Esophagus squamous epithelium (tissue), 5 donors: ENCODE measurements around the gene CALML5. TPM values are rescaled to one million over a fixed set of nuclear protein-coding genes. Genes with fewer than 3 reads are reported as not detected.

Experiments used
- DNase-seq: peaks from one replicate; lab custom pipeline; 2025; lab: John Stamatoyannopoulos, UW
- H3K27ac ChIP-seq, 4 donors: fragments of 200-600 bp; sonication (generic); one replicate each; pipeline ENCODE4 v1.5.1; 2016 to 2019; ENCODE audit warnings: mild to moderate bottlenecking in 1 of 4
- H3K27me3 ChIP-seq, 4 donors: fragments of 200-600 bp; sonication (generic); 1 replicate in 3 of 4; 2 replicates in 1 of 4; pipeline versions ENCODE4 v1.5.1 to v1.6.0; 2017 to 2021; ENCODE audit warnings: antibody characterized with exemption in 1 of 4
- H3K36me3 ChIP-seq, 3 donors: fragments of 200-600 bp; sonication (generic); one replicate each; pipeline ENCODE4 v1.5.1; 2016 to 2019
- H3K4me1 ChIP-seq, 3 donors: fragments of 200-600 bp; sonication (generic); one replicate each; pipeline ENCODE4 v1.5.1; 2017 to 2019
- H3K4me3 ChIP-seq, 4 donors: fragments of 200-600 bp; sonication (generic); 1 replicate in 3 of 4; 2 replicates in 1 of 4; pipeline ENCODE4 v1.5.1; 2016 to 2019; ENCODE audit warnings: mild to moderate bottlenecking in 2 of 4, moderate library complexity in 1 of 4
- H3K9me3 ChIP-seq, 3 donors: fragments of 200-600 bp; sonication (generic); one replicate each; pipeline ENCODE4 v1.5.1; 2016 to 2019
- POLR2A ChIP-seq, 4 donors: fragments of 450-650 bp; IDR thresholded peaks; one replicate each; pipeline ENCODE4 v1.6.1; 2017; ENCODE audit warnings: antibody characterized with exemption in 4 of 4, mild to moderate bottlenecking in 4 of 4, moderate library complexity in 3 of 4
- WGBS, 2 donors: methylation state at CpG; one replicate each; pipeline ENCODE4 v1.1.5; 2018; 5-methylcytosine and 5-hydroxymethylcytosine counted together
- intact Hi-C: fragments of 100-400 bp; cut with DNase I; formaldehyde crosslinking; loops from one replicate; pipeline ENCODE4 v1.15.0; 2022
- total RNA-seq, 4 donors: library from RNA; depleted of rRNA; stranded (reverse); fragments of >200 nt; gene quantifications; one replicate each; pipeline ENCODE4 v1.1.0, GENCODE V29; 2016
- TF ChIP-seq, protein P1 (sequence below), 6 experiments: fragments of 450-650 bp in 4 of 6; fragments of 200-600 bp in 2 of 6; sonication (generic) in 2 of 6; IDR thresholded peaks; one replicate each; pipeline ENCODE4 v1.5.1; 2016 to 2019; ENCODE audit warnings: antibody characterized with exemption in 6 of 6, mild to moderate bottlenecking in 4 of 6, moderate library complexity in 4 of 6
- donor health status: DM: yes; HTN: yes; CAD: no.

Gene CALML5
- total RNA-seq, 4 donors from 2014 or later, result 14.5 to 148 (median 22.6) TPM

DNA sequence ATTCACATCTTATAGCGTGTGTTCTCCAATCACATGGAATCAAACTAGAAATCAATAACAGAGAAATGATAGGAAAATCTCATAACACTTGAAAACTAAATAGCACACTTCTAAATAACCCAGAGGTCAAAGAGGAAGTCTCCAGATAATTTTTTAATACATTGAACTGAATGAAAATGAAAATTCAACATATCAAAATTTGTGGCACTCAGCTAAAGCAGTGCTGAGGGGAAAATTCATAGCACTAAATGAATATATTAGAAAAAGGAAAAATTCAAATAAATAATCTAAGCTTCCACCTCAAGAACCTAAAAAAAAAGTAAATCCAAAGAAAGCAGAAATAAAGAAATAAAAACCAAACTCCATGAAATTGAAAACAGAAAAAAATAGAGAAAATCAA, 42.7 kb upstream of the CALML5 start:
- no peak for DNase-seq
- no peaks in the 10 kb centered on the region for H3K9me3 ChIP-seq
- H3K27ac ChIP-seq, result no peak overlapping the region
- no peak for TF ChIP-seq POLR2A (IDR thresholded peaks at IDR 0.05)
- TF ChIP-seq, protein P1, sequence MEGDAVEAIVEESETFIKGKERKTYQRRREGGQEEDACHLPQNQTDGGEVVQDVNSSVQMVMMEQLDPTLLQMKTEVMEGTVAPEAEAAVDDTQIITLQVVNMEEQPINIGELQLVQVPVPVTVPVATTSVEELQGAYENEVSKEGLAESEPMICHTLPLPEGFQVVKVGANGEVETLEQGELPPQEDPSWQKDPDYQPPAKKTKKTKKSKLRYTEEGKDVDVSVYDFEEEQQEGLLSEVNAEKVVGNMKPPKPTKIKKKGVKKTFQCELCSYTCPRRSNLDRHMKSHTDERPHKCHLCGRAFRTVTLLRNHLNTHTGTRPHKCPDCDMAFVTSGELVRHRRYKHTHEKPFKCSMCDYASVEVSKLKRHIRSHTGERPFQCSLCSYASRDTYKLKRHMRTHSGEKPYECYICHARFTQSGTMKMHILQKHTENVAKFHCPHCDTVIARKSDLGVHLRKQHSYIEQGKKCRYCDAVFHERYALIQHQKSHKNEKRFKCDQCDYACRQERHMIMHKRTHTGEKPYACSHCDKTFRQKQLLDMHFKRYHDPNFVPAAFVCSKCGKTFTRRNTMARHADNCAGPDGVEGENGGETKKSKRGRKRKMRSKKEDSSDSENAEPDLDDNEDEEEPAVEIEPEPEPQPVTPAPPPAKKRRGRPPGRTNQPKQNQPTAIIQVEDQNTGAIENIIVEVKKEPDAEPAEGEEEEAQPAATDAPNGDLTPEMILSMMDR (IDR thresholded peaks at IDR 0.05), result no peak
- H3K4me3 ChIP-seq, result no peak overlapping the region
- peaks cover 26 to 57% (median 40%) of the 10 kb centered on the region in 3 donors for H3K4me1 ChIP-seq
- 91 to 97% methylated on average over 1 of the region's 1 CpG for WGBS, 2 donors
- H3K27me3 ChIP-seq, result no peaks in the 10 kb centered on the region
- H3K36me3 ChIP-seq, result no peaks in the 10 kb centered on the region
- intact Hi-C loops, result no loop called here

DNA sequence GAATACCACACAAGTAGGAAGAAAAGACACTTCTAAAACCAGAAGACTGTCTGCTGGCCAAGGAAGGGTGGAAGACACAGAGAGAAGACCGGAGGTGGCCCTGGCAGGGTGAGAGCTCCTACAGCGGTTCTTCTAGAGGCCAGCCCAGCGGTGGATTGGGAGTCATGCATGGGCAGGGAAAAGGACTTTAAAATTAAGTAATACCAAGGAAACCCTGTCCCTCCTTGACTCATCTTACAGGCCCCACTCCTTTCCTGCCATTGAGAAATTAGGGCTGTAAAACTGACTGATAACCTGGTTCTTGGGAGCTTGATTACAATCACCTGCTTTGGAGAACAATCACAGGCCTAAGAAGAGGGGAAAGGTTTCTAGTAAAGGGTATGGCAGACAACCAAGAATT, 41.5 kb upstream of the CALML5 start:
- intact Hi-C loops, result no loop called here
- Histone ChIP-seq H3K4me1 (peaks cover 16 to 45% (median 29%) of the 10 kb centered on the region in 3 donors), H3K9me3 (no peaks in the 10 kb centered on the region), H3K27me3 (no peaks in the 10 kb centered on the region), H3K27ac (no peak overlapping the region), H3K36me3 (no peaks in the 10 kb centered on the region), H3K4me3 (no peak overlapping the region)
- TF ChIP-seq POLR2A (IDR thresholded peaks at IDR 0.05), result no peak
- TF ChIP-seq, protein P1 (IDR thresholded peaks at IDR 0.05), result no peak
- no peak for DNase-seq
- WGBS, 2 donors, result 93% methylated on average over 3 of the region's 3 CpGs

DNA sequence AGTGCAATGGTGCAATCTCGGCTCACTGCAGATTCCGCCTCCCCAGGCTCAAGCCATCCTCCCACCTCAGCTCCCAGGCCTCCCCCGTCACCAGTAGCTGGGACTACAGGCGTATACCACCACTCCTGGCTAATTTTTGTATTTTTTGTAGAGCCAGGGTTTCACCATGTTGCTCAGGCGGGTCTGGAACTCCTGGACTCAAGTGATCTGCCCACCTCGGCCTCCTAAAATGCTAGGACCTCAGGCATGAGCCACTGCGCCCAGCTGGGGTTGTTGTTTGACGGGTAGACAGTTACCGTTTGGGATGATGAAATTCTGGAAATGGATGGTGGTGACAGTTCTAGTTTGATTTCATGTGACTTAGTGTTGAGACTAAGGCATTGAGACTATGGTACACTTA, 40.7 kb upstream of the CALML5 start:
- intact Hi-C loops, result no loop called here
- H3K4me1 ChIP-seq, result peaks cover 8 to 39% (median 22%) of the 10 kb centered on the region in 3 donors
- H3K27me3 ChIP-seq, result no peaks in the 10 kb centered on the region
- no peak for DNase-seq
- no peaks in the 10 kb centered on the region for H3K9me3 ChIP-seq
- TF ChIP-seq, protein P1 (IDR thresholded peaks at IDR 0.05), result no peak
- TF ChIP-seq POLR2A (IDR thresholded peaks at IDR 0.05), result no peak
- WGBS, 2 donors, result 93 to 98% methylated on average over 6 of the region's 9 CpGs
- H3K4me3 ChIP-seq, result no peak overlapping the region
- H3K27ac ChIP-seq, result no peak overlapping the region
- H3K36me3 ChIP-seq, result no peaks in the 10 kb centered on the region

DNA sequence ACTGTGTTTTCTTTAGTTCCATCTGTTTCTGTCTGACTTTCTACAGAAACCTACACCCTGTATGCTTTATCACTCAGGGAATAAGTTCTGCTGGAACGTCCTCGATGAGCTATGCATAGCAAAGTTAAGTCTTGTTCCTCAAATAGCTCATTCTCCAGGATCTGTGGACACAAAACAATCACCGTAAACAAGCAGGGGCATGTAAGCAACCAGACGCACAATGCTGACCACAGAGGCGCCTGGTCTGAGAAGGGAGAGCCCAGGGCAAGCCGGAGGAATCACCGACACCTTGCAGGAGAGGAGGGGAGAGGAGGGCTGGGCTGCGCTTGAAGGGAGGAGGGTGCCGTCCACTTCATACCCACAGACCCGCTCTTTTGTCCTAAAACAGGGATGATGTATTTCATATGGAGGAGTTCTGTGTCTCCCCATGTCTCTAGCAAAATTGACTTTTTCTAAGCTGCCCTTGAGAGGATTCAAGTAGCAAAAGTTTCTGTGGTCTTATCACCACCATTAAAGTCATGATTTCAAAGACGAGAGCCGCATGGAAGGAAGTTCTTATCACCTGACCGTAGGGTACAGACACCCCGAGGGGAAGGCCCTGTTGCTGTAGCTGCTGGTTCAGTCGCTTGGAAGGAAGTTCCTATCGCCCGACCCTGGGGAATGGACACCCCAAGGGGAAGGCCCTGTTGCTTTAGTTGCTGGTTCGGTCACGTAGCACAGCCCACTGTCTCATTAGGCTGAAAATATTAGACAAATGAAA, 39.7 kb upstream of the CALML5 start:
- WGBS, 2 donors, result 50 to 58% methylated on average over 7 to 19 of the region's 19 CpGs
- H3K4me1 ChIP-seq, result peaks cover 3 to 39% (median 26%) of the 10 kb centered on the region in 3 donors
- no peak for DNase-seq
- H3K36me3 ChIP-seq, result no peaks in the 10 kb centered on the region
- H3K27me3 ChIP-seq, result no peaks in the 10 kb centered on the region
- TF ChIP-seq, protein P1 (IDR thresholded peaks at IDR 0.05), result no peak
- no peak for TF ChIP-seq POLR2A (IDR thresholded peaks at IDR 0.05)
- intact Hi-C loops, result no loop called here
- no peaks in the 10 kb centered on the region for H3K9me3 ChIP-seq
- H3K27ac ChIP-seq, result peak overlapping the region; percentile 7 to 72 (median 35)
- no peak overlapping the region for H3K4me3 ChIP-seq

DNA sequence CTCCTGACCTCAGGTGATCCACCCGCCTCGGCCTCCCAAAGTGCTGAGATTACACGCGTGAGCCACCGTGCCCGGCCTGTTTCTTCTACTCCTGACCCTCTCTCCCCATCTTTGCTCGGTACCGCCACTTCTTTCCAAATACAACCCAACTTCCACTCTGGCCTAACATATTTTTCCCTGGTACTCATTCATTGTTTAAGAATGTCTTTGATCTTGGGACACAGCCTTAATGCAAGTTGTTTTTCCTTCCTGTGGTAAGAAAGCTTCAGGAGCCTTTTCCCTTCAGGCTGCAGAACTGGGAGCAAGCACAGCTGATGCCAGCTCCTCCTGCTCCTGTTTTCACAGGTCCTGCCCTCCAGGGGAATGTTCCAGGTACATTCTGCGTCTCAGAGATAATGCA, 39.1 kb upstream of the CALML5 start:
- Histone ChIP-seq H3K4me1 (peaks cover 3 to 40% (median 26%) of the 10 kb centered on the region in 3 donors), H3K27me3 (no peaks in the 10 kb centered on the region), H3K9me3 (no peaks in the 10 kb centered on the region), H3K4me3 (no peak overlapping the region), H3K36me3 (no peaks in the 10 kb centered on the region), H3K27ac (peak overlapping the region; percentile 7 to 72 (median 35))
- no peak for DNase-seq
- TF ChIP-seq, protein P1 (IDR thresholded peaks at IDR 0.05), result no peak
- TF ChIP-seq POLR2A (IDR thresholded peaks at IDR 0.05), result no peak
- 38 to 60% methylated on average over 8 to 9 of the region's 9 CpGs for WGBS, 2 donors
- intact Hi-C loops, result no loop called here
